ENCODE results near the gene PLXNC1. TPM values are rescaled to one million over a fixed set of nuclear protein-coding genes. Genes with fewer than 3 reads are reported as not detected.

The PLXNC1 gene
- total and polyA plus RNA-seq, 4 donors = 1.7 to 70.0 (median 36.3) TPM

DNA sequence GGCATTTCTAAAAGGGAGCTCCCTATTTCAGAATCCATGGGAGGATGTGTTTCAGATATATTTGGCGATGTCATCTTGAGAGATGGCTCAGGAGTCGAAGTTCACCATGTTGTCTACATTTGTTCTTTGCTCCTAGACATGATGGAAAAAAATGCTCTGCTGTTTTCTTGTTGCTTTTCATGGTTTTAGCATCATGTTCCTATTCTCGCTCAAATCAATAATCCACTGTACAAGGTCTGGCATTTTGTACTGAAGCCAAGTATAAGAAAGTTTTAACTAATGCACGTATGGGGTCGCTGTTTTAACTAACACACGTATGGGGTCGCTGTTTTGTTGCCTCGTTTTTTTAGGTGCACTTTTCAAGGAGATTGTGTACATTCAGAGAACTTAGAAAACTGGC, 60.9 kb downstream of the PLXNC1 start:
- no peaks in the 10 kb centered on the region for H3K36me3 ChIP-seq (ENCODE audit: control insufficient read depth in 4 of 4, insufficient read depth in 4 of 4, low read length in 4 of 4)
- no peaks in the 10 kb centered on the region for H3K9me3 ChIP-seq (ENCODE audit: control insufficient read depth in 4 of 4, insufficient read depth in 3 of 4, low read length in 3 of 4)
- H3K27ac ChIP-seq (ENCODE audit: low read depth in 1 of 2, low read length in 1 of 2) = no peak overlapping the region
- no peak for ATAC-seq (ENCODE audit: insufficient read depth, low FRiP score)
- H3K9ac ChIP-seq (ENCODE audit: insufficient read depth in 1 of 2, low read length in 2 of 2) = no peak overlapping the region
- H3K4me3 ChIP-seq = no peak overlapping the region
- TF ChIP-seq, protein P1, sequence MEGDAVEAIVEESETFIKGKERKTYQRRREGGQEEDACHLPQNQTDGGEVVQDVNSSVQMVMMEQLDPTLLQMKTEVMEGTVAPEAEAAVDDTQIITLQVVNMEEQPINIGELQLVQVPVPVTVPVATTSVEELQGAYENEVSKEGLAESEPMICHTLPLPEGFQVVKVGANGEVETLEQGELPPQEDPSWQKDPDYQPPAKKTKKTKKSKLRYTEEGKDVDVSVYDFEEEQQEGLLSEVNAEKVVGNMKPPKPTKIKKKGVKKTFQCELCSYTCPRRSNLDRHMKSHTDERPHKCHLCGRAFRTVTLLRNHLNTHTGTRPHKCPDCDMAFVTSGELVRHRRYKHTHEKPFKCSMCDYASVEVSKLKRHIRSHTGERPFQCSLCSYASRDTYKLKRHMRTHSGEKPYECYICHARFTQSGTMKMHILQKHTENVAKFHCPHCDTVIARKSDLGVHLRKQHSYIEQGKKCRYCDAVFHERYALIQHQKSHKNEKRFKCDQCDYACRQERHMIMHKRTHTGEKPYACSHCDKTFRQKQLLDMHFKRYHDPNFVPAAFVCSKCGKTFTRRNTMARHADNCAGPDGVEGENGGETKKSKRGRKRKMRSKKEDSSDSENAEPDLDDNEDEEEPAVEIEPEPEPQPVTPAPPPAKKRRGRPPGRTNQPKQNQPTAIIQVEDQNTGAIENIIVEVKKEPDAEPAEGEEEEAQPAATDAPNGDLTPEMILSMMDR (IDR thresholded peaks at IDR 0.05; ENCODE audit: control extremely low read depth, extremely low read depth) = no peak
- no peak for DNase-seq
- H3K27me3 ChIP-seq (ENCODE audit: control insufficient read depth in 3 of 3, insufficient read depth in 3 of 3, low read length in 2 of 3) = no peaks in the 10 kb centered on the region
- WGBS, 2 donors = 88 to 90% methylated on average over 8 of the region's 8 CpGs
- H3K4me1 ChIP-seq (ENCODE audit: control insufficient read depth in 5 of 5, insufficient read depth in 5 of 5, low read length in 5 of 5) = peaks cover 0 to 8% (median 0%) of the 10 kb centered on the region in 5 donors

DNA sequence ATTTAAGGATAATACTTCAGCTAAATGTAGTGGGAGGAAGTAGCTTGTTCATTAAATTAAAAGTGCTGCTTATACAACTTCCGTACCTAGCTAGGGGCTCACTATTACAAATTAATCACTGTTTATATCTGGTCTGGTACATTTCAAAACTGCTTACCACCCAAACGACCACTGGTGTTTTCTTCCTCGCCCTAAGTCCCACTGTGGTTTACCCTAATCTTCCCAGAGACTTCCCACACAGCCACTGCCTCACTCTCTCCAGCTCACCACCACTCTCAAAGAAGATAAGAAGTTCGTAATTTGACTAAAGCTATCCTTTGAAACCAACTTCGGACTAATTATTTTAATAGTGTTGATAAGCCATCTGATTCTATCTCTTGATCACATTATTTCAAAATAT, 62.6 kb downstream of the PLXNC1 start:
- no peak overlapping the region for H3K9ac ChIP-seq (ENCODE audit: insufficient read depth in 1 of 2, low read length in 2 of 2)
- no peaks in the 10 kb centered on the region for H3K36me3 ChIP-seq (ENCODE audit: control insufficient read depth in 4 of 4, insufficient read depth in 4 of 4, low read length in 4 of 4)
- whole genome bisulfite sequencing, 2 donors = 59 to 65% methylated on average over 5 of the region's 5 CpGs
- no peak for DNase-seq
- no peaks in the 10 kb centered on the region for H3K9me3 ChIP-seq (ENCODE audit: control insufficient read depth in 4 of 4, insufficient read depth in 3 of 4, low read length in 3 of 4)
- H3K27ac ChIP-seq (ENCODE audit: low read depth in 1 of 2, low read length in 1 of 2) = no peak overlapping the region
- no peak overlapping the region for H3K4me3 ChIP-seq
- no peaks in the 10 kb centered on the region for H3K27me3 ChIP-seq (ENCODE audit: control insufficient read depth in 3 of 3, insufficient read depth in 3 of 3, low read length in 2 of 3)
- ATAC-seq (ENCODE audit: insufficient read depth, low FRiP score) = no peak
- peaks cover 0 to 2% (median 0%) of the 10 kb centered on the region in 5 donors for H3K4me1 ChIP-seq (ENCODE audit: control insufficient read depth in 5 of 5, insufficient read depth in 5 of 5, low read length in 5 of 5)
- TF ChIP-seq, protein P1 (IDR thresholded peaks at IDR 0.05; ENCODE audit: control extremely low read depth, extremely low read depth) = no peak

DNA sequence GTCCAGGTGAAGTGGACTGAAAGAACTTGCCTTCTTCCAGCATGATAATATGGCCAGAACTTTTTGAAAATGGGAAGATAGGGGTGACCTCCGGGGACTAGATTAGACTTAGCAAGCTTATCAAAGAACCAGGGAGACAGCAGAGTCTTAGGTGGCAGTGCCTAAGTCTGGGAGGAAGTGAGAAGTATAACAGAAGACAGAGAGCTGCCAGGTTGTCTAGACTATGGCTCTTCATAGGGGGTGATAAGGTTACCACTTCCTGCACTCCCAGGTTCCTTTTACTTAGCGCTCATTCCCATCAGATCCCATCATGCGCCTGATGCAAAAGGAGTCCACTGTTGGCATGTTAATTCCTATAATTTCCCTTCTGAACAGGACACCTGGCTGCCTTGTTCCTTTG, 69.9 kb downstream of the PLXNC1 start:
- TF ChIP-seq, protein P1 (IDR thresholded peaks at IDR 0.05; ENCODE audit: control extremely low read depth, extremely low read depth) = no peak
- ATAC-seq (ENCODE audit: insufficient read depth, low FRiP score) (no peak), DNase-seq (no peak)
- H3K4me3 ChIP-seq = no peak overlapping the region
- no peaks in the 10 kb centered on the region for H3K9me3 ChIP-seq (ENCODE audit: control insufficient read depth in 4 of 4, insufficient read depth in 3 of 4, low read length in 3 of 4)
- H3K9ac ChIP-seq (ENCODE audit: insufficient read depth in 1 of 2, low read length in 2 of 2) = no peak overlapping the region
- peaks cover 0 to 4% (median 0%) of the 10 kb centered on the region in 4 donors for H3K36me3 ChIP-seq (ENCODE audit: control insufficient read depth in 4 of 4, insufficient read depth in 4 of 4, low read length in 4 of 4)
- H3K27ac ChIP-seq (ENCODE audit: low read depth in 1 of 2, low read length in 1 of 2) = no peak overlapping the region
- 91 to 95% methylated on average over 3 of the region's 3 CpGs for WGBS, 2 donors
- no peaks in the 10 kb centered on the region for H3K27me3 ChIP-seq (ENCODE audit: control insufficient read depth in 3 of 3, insufficient read depth in 3 of 3, low read length in 2 of 3)
- H3K4me1 ChIP-seq (ENCODE audit: control insufficient read depth in 5 of 5, insufficient read depth in 5 of 5, low read length in 5 of 5) = no peaks in the 10 kb centered on the region

DNA sequence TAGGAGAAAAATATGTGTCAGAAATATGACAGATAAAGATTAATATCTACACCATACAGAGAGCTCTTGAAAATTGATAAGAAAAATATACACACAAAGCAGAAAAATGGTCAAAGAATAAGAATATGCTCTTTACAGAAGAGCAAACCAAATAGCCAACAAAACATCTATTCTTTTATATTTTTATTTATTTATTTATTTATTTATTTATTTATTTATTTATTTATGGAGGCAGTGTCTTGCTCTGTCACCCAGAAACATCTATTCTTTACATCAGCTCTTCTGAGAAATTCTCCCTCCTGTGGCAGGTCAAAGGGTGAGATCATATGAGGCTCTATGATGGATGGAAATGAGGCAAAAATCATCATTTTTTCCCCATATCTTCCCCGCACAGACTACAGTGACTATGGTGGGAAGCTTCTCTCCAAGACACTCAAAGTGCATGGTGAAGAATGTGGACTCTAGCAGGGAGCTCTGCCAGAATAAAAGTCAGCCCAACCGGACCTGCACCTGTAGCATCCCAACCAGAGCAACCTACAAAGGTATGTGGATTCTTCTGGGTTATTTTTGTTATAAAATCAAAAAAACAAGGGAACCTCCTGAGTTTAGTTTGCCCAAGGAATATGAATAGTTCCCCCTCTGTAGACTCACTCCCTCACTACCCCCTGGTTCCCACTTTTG, 71.4 kb downstream of the PLXNC1 start:
- DNase-seq (no peak), ATAC-seq (ENCODE audit: insufficient read depth, low FRiP score) (no peak)
- 96 to 98% methylated on average over 2 of the region's 2 CpGs for WGBS, 2 donors
- Histone ChIP-seq H3K36me3 (ENCODE audit: control insufficient read depth in 4 of 4, insufficient read depth in 4 of 4, low read length in 4 of 4) (peaks cover 0 to 4% (median 0%) of the 10 kb centered on the region in 4 donors), H3K9me3 (ENCODE audit: control insufficient read depth in 4 of 4, insufficient read depth in 3 of 4, low read length in 3 of 4) (no peaks in the 10 kb centered on the region), H3K27ac (ENCODE audit: low read depth in 1 of 2, low read length in 1 of 2) (no peak overlapping the region), H3K9ac (ENCODE audit: insufficient read depth in 1 of 2, low read length in 2 of 2) (no peak overlapping the region), H3K4me1 (ENCODE audit: control insufficient read depth in 5 of 5, insufficient read depth in 5 of 5, low read length in 5 of 5) (no peaks in the 10 kb centered on the region), H3K27me3 (ENCODE audit: control insufficient read depth in 3 of 3, insufficient read depth in 3 of 3, low read length in 2 of 3) (no peaks in the 10 kb centered on the region), H3K4me3 (no peak overlapping the region)
- TF ChIP-seq, protein P1 (IDR thresholded peaks at IDR 0.05; ENCODE audit: control extremely low read depth, extremely low read depth) = no peak

Data from lung (tissue), 12 donors.